ENCODE data around the gene FAM13C.
"Not testable (repeated sequence)": the region's sequence is repeated elsewhere in the genome, so short reads cannot be mapped to it uniquely, and the experiment has no call there.

FAM13C gene

GRCh38 chr10:59276133-59276532 is 86.2 kb downstream of the FAM13C start:
- no peak for DNase-seq (ENCODE audit: low read depth)

GRCh38 chr10:59273445-59273844 is 88.9 kb downstream of the FAM13C start:
- no peak for DNase-seq (ENCODE audit: low read depth)

- no peak for DNase-seq (ENCODE audit: low read depth)
Measured at GRCh38 chr10:59272061-59272460, 90.3 kb downstream of the FAM13C start.

GRCh38 chr10:59271160-59271559 is 91.2 kb downstream of the FAM13C start:
- DNase-seq (ENCODE audit: low read depth) = no peak

- DNase-seq (ENCODE audit: low read depth) = no peak
Measured at GRCh38 chr10:59270492-59270891, 91.9 kb downstream of the FAM13C start.

- DNase-seq (ENCODE audit: low read depth) = no peak
Measured at GRCh38 chr10:59269651-59270050, 92.7 kb downstream of the FAM13C start.

- DNase-seq (ENCODE audit: low read depth) = no peak
Measured at GRCh38 chr10:59268460-59268859, 93.9 kb downstream of the FAM13C start.

- DNase-seq (ENCODE audit: low read depth) = no peak
Measured at GRCh38 chr10:59266321-59266720, 96.0 kb downstream of the FAM13C start.

- no peak for DNase-seq (ENCODE audit: low read depth)
Measured at GRCh38 chr10:59265141-59265540, 97.2 kb downstream of the FAM13C start.

- no peak for DNase-seq (ENCODE audit: low read depth)
Measured at GRCh38 chr10:59258890-59259289, 103.5 kb downstream of the FAM13C start.

GRCh38 chr10:59257224-59257623 is 105.1 kb downstream of the FAM13C start:
- DNase-seq (ENCODE audit: low read depth) = no peak

- no peak for DNase-seq (ENCODE audit: low read depth)
Measured at GRCh38 chr10:59255463-59255862, 106.9 kb downstream of the FAM13C start.

- DNase-seq (ENCODE audit: low read depth) = no peak
Measured at GRCh38 chr10:59252491-59252890, 109.9 kb downstream of the FAM13C start.

GRCh38 chr10:59245686-59246085 is 116.7 kb downstream of the FAM13C start:
- DNase-seq (ENCODE audit: low read depth) = no peak

- DNase-seq (ENCODE audit: low read depth) = no peak
Measured at GRCh38 chr10:59244871-59245270, 117.5 kb downstream of the FAM13C start.

GRCh38 chr10:59243611-59244195 is 118.6 kb downstream of the FAM13C start:
- no peak for DNase-seq (ENCODE audit: low read depth)

- no peak for DNase-seq (ENCODE audit: low read depth)
Measured at GRCh38 chr10:59242991-59243390, 119.4 kb downstream of the FAM13C start.

GRCh38 chr10:59242057-59242456 is 120.3 kb downstream of the FAM13C start:
- DNase-seq (ENCODE audit: low read depth) = no peak

- no peak for DNase-seq (ENCODE audit: low read depth)
Measured at GRCh38 chr10:59240582-59241183, 121.7 kb downstream of the FAM13C start.

- not testable (repeated sequence) for DNase-seq (ENCODE audit: low read depth)
Measured at GRCh38 chr10:59239108-59239507, 123.2 kb downstream of the FAM13C start.

GRCh38 chr10:59237775-59238174 is 124.6 kb downstream of the FAM13C start:
- DNase-seq (ENCODE audit: low read depth) = no peak

GRCh38 chr10:59236064-59236697 is 126.2 kb downstream of the FAM13C start:
- DNase-seq (ENCODE audit: low read depth) = no peak

- no peak for DNase-seq (ENCODE audit: low read depth)
Measured at GRCh38 chr10:59234816-59235429, 127.4 kb downstream of the FAM13C start.

Data from stimulated activated CD8-positive, alpha-beta memory T cell treated with anti-CD3 and anti-CD28 coated beads, Interleukin-15, amount 100 ng/mL, for 24 hours (primary cell).